VCaP (cell line): ENCODE results near the gene SS18L1.

Source experiments
- H3K27ac ChIP-seq: fragments of 450-650 bp; 2 replicates; pipeline ENCODE4 v1.5.1; 2017
- CTCF ChIP-seq: fragments of 450-650 bp; conservative IDR thresholded peaks from 2 replicates; pipeline ENCODE4 v1.5.1; 2017; ENCODE audit warnings: mild to moderate bottlenecking, moderate library complexity

Gene SS18L1

GRCh38 chr20:62172666-62173065, 29.1 kb downstream of the SS18L1 start:
- TF ChIP-seq CTCF = no peak
- H3K27ac ChIP-seq = no peak overlapping the region

DNA sequence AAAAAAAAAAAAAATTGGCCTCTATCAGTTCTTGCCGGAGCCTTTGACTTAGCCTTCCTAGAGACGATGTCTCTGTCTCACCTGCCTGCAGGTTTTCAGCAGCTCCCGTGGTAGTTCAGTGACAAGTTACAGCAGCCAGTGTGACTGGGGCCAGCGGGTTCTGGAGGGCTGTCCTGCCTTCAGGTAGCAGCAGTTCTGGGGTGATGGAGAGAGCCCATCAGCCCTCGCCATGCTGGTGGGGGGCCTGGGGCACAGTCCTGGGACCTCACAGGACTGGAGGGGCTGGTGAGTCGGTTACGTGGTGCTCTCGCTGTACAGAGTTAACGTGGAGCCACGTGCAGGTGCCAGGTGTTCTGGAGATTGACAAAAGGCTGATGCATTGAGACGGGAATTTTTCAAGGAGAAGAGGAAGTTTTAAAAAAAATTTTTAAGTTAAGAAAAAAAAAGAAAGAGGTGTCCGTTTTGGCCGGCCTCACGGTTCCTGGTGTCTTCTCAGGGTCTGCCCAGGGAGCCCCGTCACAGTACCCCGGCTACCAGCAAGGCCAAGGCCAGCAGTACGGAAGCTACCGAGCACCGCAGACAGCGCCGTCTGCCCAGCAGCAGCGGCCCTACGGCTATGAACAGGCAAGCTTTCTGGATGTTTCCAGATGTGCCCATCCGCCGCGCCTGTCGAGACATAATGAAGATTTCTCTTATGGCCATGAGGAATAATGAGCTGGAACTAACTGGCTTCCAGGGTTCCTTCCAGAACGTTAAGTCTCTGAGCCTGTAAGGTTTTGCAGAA, 30.6 kb downstream of the SS18L1 start:
- H3K27ac ChIP-seq = no peak overlapping the region
- no peak for TF ChIP-seq CTCF

DNA sequence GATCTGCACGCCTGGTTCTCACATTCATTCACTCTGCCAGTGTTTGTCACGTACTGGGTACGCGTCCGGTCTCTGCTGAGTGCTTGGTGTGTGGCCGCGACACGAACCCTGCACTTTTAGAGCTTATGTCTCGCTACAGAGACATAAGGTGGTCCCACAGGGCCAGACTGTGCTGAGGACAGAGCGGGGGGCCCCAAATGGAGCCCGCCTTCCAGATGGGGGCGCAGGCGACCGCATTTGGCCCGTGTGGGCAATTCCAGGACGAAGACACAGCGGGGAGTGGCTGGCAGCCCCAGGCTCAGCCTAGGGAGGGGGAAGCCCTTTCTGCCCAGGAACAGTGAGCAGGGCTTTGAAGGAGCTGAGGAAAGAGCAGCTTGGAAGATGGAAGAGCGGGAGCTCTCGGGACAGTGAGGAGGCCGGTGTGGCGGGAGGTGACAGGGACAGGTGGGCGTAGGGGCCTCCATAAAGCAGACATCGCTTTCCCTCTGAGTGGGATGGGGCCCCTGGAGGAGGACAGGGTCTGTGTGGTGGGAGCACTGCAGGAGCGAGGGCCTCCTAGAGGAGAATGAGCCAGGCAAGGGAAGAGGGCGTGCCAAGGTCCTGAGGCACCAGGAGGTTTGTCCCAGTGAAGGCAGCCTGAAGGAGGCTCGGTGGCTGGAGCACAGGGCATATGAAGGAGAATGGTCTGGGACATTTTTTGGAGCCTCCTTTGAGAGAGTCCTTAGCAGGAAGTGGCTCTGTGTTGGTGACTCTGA, 31.5 kb downstream of the SS18L1 start:
- H3K27ac ChIP-seq = no peak overlapping the region
- TF ChIP-seq CTCF = no peak

DNA sequence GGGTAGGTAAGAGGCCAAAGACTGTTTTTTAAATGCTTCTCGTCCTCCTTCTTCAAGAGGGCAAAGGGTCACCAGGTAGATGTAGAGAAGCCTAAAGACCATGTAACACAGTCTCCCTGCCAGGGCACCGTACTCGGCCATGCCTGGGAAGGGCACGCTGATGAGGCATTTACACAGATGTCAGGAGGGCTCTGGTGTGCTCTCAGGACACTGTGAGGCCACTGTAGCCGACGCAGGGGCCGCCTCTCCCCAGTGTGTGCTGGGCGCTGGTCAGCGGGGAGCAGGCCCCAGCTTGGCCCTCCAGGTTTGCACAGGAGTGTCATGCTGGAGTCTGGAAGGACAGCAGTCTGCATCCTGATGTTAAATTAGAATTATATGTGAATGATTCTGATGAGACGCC, 32.1 kb downstream of the SS18L1 start:
- no peak overlapping the region for H3K27ac ChIP-seq
- TF ChIP-seq CTCF = no peak

- no peak for TF ChIP-seq CTCF
- no peak overlapping the region for H3K27ac ChIP-seq
These were observed 33.3 kb downstream of the SS18L1 start for GRCh38 chr20:62176866-62177265.

DNA sequence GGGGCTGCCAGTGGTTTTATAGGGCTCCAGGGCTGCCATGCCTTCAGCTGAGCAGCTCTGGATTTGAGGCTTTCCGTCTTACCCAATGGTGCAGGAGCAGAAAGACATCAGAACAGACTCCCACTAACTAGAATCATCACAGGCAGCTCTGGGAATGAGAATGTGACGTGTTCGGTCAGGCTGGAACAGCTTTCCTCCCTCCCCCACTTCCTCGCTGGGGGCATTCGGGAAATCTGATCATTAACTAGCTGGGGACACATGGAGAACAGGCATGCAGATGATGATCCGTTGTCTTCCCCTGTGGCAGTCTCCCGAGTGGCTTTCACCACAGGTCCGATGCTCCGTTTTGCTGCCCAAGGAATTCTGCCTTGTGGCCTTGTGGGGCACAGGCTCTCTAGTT, 33.7 kb downstream of the SS18L1 start:
- TF ChIP-seq CTCF = no peak
- no peak overlapping the region for H3K27ac ChIP-seq

GRCh38 chr20:62178316-62179161, 35.0 kb downstream of the SS18L1 start:
- TF ChIP-seq CTCF = no peak
- no peak overlapping the region for H3K27ac ChIP-seq
